Breast epithelium (tissue), 4 donors: ENCODE measurements around the gene TMEM266. TPM values are rescaled to one million over a fixed set of nuclear protein-coding genes. Genes with fewer than 3 reads are reported as not detected.

Source experiments
- DNase-seq, 2 donors: peaks; one replicate each; pipeline ENCODE4 v3.0.0-alpha.2; 2019; ENCODE audit warnings: low spot score in 2 of 2
- H3K27ac ChIP-seq, 2 donors: fragments of 200-600 bp; sonication (generic) in 1 of 2; one replicate each; pipeline ENCODE4 v1.5.1; 2016 to 2019; ENCODE audit warnings: mild to moderate bottlenecking in 1 of 2
- H3K27me3 ChIP-seq, 2 donors: fragments of 200-600 bp; sonication (generic) in 1 of 2; one replicate each; pipeline versions ENCODE4 v1.5.1 to v1.6.0; 2017 to 2019; ENCODE audit warnings: control low read depth in 1 of 2, mild to moderate bottlenecking in 1 of 2
- H3K36me3 ChIP-seq: fragments of 200-600 bp; one replicate; pipeline ENCODE4 v1.5.1; 2019
- H3K4me1 ChIP-seq, 2 donors: fragments of 200-600 bp; sonication (generic); one replicate each; pipeline ENCODE4 v1.5.1; 2016 to 2019; ENCODE audit warnings: control low read depth in 1 of 2
- H3K4me3 ChIP-seq, 3 donors: fragments of 200-600 bp; sonication (generic); 1 replicate in 2 of 3; 2 replicates in 1 of 3; pipeline ENCODE4 v1.5.1; 2016 to 2019; ENCODE audit warnings: mild to moderate bottlenecking in 3 of 3, moderate library complexity in 2 of 3
- H3K9me3 ChIP-seq, 2 donors: fragments of 200-600 bp; sonication (generic) in 1 of 2; one replicate each; pipeline ENCODE4 v1.5.1; 2016 to 2019; ENCODE audit warnings: control low read depth in 1 of 2
- POLR2A ChIP-seq: fragments of 450-650 bp; IDR thresholded peaks from one replicate; pipeline ENCODE4 v1.6.1; 2016; ENCODE audit warnings: antibody characterized with exemption, mild to moderate bottlenecking, moderate library complexity
- POLR2AphosphoS5 ChIP-seq, 3 donors: sonication (generic); formaldehyde crosslinking; IDR thresholded peaks; one replicate each; pipeline ENCODE4 v1.6.1; 2017; ENCODE audit warnings: antibody characterized with exemption in 3 of 3
- intact Hi-C: fragments of 100-400 bp; cut with DNase I; formaldehyde crosslinking; loops from one replicate; pipeline ENCODE4 v1.15.1; 2023; ENCODE audit warnings: low total_unique reads
- total RNA-seq, 3 donors: library from RNA; depleted of rRNA; stranded (reverse); fragments of >200 nt; gene quantifications; one replicate each; pipeline ENCODE4 v1.1.0, GENCODE V29; 2016
- TF ChIP-seq, protein P1 (sequence below), 3 donors: fragments of 450-650 bp; IDR thresholded peaks; one replicate each; pipeline ENCODE4 v1.5.1; 2016 to 2017; ENCODE audit warnings: antibody characterized with exemption in 3 of 3, mild to moderate bottlenecking in 3 of 3, moderate library complexity in 3 of 3

TMEM266 gene
- total RNA-seq, 3 donors from 2014 or later = 0.29 to 0.32 TPM; not detected in 1

DNA sequence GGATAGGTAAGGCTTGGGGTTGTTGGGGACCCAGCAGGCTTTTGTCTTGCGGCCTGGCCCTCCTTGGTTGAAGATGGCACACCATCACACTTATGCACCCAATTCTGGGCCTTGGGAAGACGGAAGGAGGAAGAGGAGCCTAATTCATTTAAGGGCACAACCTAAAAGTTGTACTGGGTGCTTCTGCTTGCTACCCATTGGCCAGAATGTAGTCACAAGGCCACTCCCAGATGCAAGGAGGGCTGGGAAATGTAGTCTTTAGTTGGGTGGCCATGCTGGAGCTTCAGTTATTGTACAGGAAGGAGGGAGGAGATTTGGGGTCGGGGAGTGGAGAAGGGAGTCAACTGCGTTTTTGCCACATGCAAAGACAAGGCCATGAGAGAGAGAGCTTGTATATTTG is 109.2 kb downstream of the TMEM266 start:
- H3K4me1 ChIP-seq = no peaks in the 10 kb centered on the region
- H3K27me3 ChIP-seq = no peaks in the 10 kb centered on the region
- H3K9me3 ChIP-seq = no peaks in the 10 kb centered on the region
- no peak for TF ChIP-seq POLR2A
- TF ChIP-seq, protein P1, sequence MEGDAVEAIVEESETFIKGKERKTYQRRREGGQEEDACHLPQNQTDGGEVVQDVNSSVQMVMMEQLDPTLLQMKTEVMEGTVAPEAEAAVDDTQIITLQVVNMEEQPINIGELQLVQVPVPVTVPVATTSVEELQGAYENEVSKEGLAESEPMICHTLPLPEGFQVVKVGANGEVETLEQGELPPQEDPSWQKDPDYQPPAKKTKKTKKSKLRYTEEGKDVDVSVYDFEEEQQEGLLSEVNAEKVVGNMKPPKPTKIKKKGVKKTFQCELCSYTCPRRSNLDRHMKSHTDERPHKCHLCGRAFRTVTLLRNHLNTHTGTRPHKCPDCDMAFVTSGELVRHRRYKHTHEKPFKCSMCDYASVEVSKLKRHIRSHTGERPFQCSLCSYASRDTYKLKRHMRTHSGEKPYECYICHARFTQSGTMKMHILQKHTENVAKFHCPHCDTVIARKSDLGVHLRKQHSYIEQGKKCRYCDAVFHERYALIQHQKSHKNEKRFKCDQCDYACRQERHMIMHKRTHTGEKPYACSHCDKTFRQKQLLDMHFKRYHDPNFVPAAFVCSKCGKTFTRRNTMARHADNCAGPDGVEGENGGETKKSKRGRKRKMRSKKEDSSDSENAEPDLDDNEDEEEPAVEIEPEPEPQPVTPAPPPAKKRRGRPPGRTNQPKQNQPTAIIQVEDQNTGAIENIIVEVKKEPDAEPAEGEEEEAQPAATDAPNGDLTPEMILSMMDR (IDR thresholded peaks at IDR 0.05) = no peak
- TF ChIP-seq POLR2AphosphoS5 (IDR thresholded peaks at IDR 0.05) = no peak
- H3K27ac ChIP-seq = no peak overlapping the region
- no peak overlapping the region for H3K4me3 ChIP-seq
- H3K36me3 ChIP-seq = no peaks in the 10 kb centered on the region
- intact Hi-C loops = loop anchor here (10.0 kb wide), 1 partner anchor 1834 kb away; no protein-coding TSS in a partner anchor
- DNase-seq = no peak

DNA sequence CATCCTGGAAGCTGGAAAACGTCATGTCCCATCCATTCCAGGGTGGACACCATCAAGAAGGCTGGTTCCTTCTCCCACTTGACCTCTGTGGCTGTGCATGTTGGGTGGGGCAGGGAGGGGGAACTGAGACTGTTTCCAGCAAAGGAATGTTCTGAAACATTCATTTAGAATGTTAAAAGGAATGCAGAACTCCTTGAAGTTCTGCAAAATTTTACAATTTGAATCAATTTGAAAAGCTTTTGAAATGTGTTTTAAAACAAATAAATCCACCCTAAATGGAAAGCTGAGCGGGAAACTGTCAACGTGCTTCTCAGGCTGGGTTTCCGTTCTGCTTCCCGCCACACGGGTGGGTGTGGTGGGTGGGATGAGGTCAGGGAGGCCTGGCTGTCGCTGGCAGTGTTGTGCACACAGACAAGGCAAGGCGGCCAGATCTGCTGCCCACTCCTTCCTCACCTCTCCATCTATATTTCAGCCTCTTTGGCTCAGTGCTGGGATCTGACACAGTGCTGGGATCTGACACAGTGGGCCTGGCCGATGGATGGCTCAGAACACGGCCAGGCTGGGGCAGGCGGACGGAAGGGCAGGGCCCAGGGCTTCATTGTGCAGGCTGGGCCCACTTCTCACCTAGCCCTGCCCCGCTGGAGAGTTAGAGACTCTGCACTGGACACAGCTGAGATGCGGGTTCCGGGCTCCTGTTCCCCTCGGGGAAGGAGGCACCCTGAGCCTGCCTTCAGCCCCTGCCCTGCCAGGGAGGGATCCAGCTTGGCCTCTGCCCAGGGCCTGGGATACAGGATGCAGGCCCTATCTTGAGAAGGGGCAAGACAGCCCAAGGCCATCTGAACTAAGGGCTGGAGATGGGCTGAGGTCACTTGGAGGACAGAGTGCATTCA is 110.4 kb downstream of the TMEM266 start:
- H3K4me3 ChIP-seq = no peak overlapping the region
- intact Hi-C loops = loop anchor here (10.0 kb wide), 1 partner anchor 1835 kb away; no protein-coding TSS in a partner anchor
- H3K27me3 ChIP-seq = no peaks in the 10 kb centered on the region
- TF ChIP-seq POLR2A = no peak
- TF ChIP-seq, protein P1 (IDR thresholded peaks at IDR 0.05) = no peak
- TF ChIP-seq POLR2AphosphoS5 (IDR thresholded peaks at IDR 0.05) = no peak
- H3K4me1 ChIP-seq = no peaks in the 10 kb centered on the region
- no peaks in the 10 kb centered on the region for H3K36me3 ChIP-seq
- DNase-seq = no peak
- H3K27ac ChIP-seq = no peak overlapping the region
- H3K9me3 ChIP-seq = no peaks in the 10 kb centered on the region

DNA sequence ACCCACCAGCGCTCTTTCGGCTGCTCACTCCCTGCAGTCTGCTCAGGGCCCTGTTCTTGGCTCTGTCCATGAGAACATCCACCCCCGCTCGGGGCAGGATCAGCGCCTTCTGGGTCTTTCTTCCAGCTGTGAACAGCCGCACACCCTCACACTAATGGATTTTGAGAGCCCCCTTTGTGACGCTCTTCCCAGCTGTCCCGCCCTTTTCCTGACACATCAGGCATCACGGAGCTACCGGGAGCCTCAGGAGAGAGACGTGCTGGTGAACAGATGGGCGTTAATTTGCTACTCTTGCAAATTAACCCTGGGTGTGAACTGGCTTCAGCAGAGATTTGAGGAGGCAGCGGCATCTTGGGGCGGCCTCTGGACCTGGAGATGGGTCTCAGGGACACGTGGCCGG is 113.0 kb downstream of the TMEM266 start:
- Histone ChIP-seq H3K27ac (no peak overlapping the region), H3K9me3 (no peaks in the 10 kb centered on the region), H3K27me3 (peaks cover 0 to 1% of the 10 kb centered on the region in 2 donors), H3K4me3 (no peak overlapping the region), H3K36me3 (no peaks in the 10 kb centered on the region), H3K4me1 (no peaks in the 10 kb centered on the region)
- TF ChIP-seq, protein P1 (IDR thresholded peaks at IDR 0.05) = no peak
- TF ChIP-seq POLR2A (no peak), POLR2AphosphoS5 (IDR thresholded peaks at IDR 0.05) (no peak)
- intact Hi-C loops = no loop called here
- DNase-seq = no peak

DNA sequence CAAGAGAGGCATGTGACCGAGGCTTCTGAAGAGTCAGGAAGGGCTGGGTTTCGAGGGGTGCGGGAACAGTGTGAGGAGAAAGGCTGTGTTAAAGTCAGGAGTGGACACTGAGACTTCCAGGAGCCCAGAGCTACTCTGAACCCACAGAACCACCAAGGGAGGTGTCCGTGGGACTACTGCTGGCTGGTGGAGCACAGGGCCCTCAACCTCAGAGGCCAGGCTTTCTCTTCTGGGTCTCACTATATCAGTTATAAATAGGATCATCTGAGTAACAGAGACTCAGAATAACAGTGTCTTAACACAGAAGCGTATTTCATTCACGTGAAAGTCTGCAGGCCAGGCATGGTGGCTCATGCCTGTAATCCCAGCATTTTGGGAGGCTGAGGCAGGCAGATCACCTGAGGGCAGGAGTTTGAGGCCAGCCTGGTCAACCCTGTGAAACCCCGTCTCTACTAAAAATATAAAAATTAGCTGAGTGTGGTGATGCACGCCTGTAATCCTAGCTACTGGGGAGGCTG is 113.6 kb downstream of the TMEM266 start:
- H3K27ac ChIP-seq = no peak overlapping the region
- H3K36me3 ChIP-seq = no peaks in the 10 kb centered on the region
- peaks cover 0 to 7% of the 10 kb centered on the region in 2 donors for H3K27me3 ChIP-seq
- H3K4me1 ChIP-seq = no peaks in the 10 kb centered on the region
- H3K4me3 ChIP-seq = no peak overlapping the region
- intact Hi-C loops = no loop called here
- no peak for DNase-seq
- TF ChIP-seq, protein P1 (IDR thresholded peaks at IDR 0.05) = no peak
- TF ChIP-seq POLR2A (no peak), POLR2AphosphoS5 (IDR thresholded peaks at IDR 0.05) (no peak)
- no peaks in the 10 kb centered on the region for H3K9me3 ChIP-seq

DNA sequence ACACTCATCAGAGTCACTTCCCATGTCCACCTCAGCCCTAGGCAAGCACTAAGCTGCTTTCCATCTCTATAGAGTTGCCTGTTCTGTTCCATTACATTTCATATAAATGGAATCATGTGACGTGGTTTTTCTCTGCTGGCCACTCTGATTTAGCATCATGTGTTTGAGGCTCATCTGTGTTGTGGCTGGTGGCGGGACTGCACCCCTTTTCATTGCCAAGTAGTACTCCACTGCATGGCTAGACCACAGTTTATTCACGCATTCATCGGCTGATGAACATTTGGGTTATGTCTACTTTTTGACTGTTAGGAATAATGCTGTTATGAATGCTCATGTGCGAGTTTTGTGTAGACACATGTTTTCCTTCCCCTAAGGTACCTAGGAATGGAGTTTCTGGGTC is 114.9 kb downstream of the TMEM266 start:
- Histone ChIP-seq H3K36me3 (no peaks in the 10 kb centered on the region), H3K4me1 (no peaks in the 10 kb centered on the region), H3K4me3 (no peak overlapping the region), H3K27me3 (peaks cover 0 to 12% of the 10 kb centered on the region in 2 donors), H3K9me3 (no peaks in the 10 kb centered on the region), H3K27ac (no peak overlapping the region)
- no peak for DNase-seq
- intact Hi-C loops = no loop called here
- TF ChIP-seq, protein P1 (IDR thresholded peaks at IDR 0.05) = no peak
- no peak for TF ChIP-seq POLR2A
- TF ChIP-seq POLR2AphosphoS5 (IDR thresholded peaks at IDR 0.05) = no peak
